Measurements from ENCODE around the gene BAG1.

The BAG1 gene

GRCh38 chr9:33273972-33274328 is 9.4 kb upstream of the BAG1 start:
- H3K4me1 ChIP-seq (ENCODE audit: control insufficient read depth, insufficient read depth, low read length) = no peaks in the 10 kb centered on the region
- no peak overlapping the region for H3K9ac ChIP-seq (ENCODE audit: low read length in 2 of 2)
- no peaks in the 10 kb centered on the region for H3K9me3 ChIP-seq (ENCODE audit: control insufficient read depth in 2 of 2, low read length in 2 of 2)
- no peaks in the 10 kb centered on the region for H3K27me3 ChIP-seq (ENCODE audit: control insufficient read depth in 1 of 2, insufficient read depth in 2 of 2, low read length in 2 of 2)
- no peak overlapping the region for H3K4me3 ChIP-seq (ENCODE audit: low read length in 2 of 2)
- H3K27ac ChIP-seq (ENCODE audit: low read length) = no peak overlapping the region
- H3K36me3 ChIP-seq (ENCODE audit: control insufficient read depth in 2 of 2, insufficient read depth in 2 of 2, low read length in 2 of 2) = peaks cover 53 to 59% of the 10 kb centered on the region in 2 donors

GRCh38 chr9:33273266-33273971 is 8.9 kb upstream of the BAG1 start:
- H3K36me3 ChIP-seq (ENCODE audit: control insufficient read depth in 2 of 2, insufficient read depth in 2 of 2, low read length in 2 of 2) = peaks cover 49 to 56% of the 10 kb centered on the region in 2 donors
- no peak overlapping the region for H3K9ac ChIP-seq (ENCODE audit: low read length in 2 of 2)
- no peaks in the 10 kb centered on the region for H3K9me3 ChIP-seq (ENCODE audit: control insufficient read depth in 2 of 2, low read length in 2 of 2)
- no peaks in the 10 kb centered on the region for H3K4me1 ChIP-seq (ENCODE audit: control insufficient read depth, insufficient read depth, low read length)
- H3K27ac ChIP-seq (ENCODE audit: low read length) = no peak overlapping the region
- H3K27me3 ChIP-seq (ENCODE audit: control insufficient read depth in 1 of 2, insufficient read depth in 2 of 2, low read length in 2 of 2) = no peaks in the 10 kb centered on the region
- H3K4me3 ChIP-seq (ENCODE audit: low read length in 2 of 2) = no peak overlapping the region

- no peak overlapping the region for H3K9ac ChIP-seq (ENCODE audit: low read length in 2 of 2)
- H3K9me3 ChIP-seq (ENCODE audit: control insufficient read depth in 2 of 2, low read length in 2 of 2) = no peaks in the 10 kb centered on the region
- H3K27ac ChIP-seq (ENCODE audit: low read length) = no peak overlapping the region
- H3K4me1 ChIP-seq (ENCODE audit: control insufficient read depth, insufficient read depth, low read length) = no peaks in the 10 kb centered on the region
- H3K4me3 ChIP-seq (ENCODE audit: low read length in 2 of 2) = no peak overlapping the region
- H3K27me3 ChIP-seq (ENCODE audit: control insufficient read depth in 1 of 2, insufficient read depth in 2 of 2, low read length in 2 of 2) = no peaks in the 10 kb centered on the region
- H3K36me3 ChIP-seq (ENCODE audit: control insufficient read depth in 2 of 2, insufficient read depth in 2 of 2, low read length in 2 of 2) = peaks cover 39 to 54% of the 10 kb centered on the region in 2 donors
Observed at GRCh38 chr9:33272061-33272460, 7.6 kb upstream of the BAG1 start.

- H3K27me3 ChIP-seq (ENCODE audit: control insufficient read depth in 1 of 2, insufficient read depth in 2 of 2, low read length in 2 of 2) = no peaks in the 10 kb centered on the region
- peaks cover 32 to 44% of the 10 kb centered on the region in 2 donors for H3K36me3 ChIP-seq (ENCODE audit: control insufficient read depth in 2 of 2, insufficient read depth in 2 of 2, low read length in 2 of 2)
- H3K4me1 ChIP-seq (ENCODE audit: control insufficient read depth, insufficient read depth, low read length) = peaks cover 9% of the 10 kb centered on the region
- H3K9me3 ChIP-seq (ENCODE audit: control insufficient read depth in 2 of 2, low read length in 2 of 2) = no peaks in the 10 kb centered on the region
- no peak overlapping the region for H3K27ac ChIP-seq (ENCODE audit: low read length)
- H3K4me3 ChIP-seq (ENCODE audit: low read length in 2 of 2) = no peak overlapping the region
- H3K9ac ChIP-seq (ENCODE audit: low read length in 2 of 2) = no peak overlapping the region
Observed at GRCh38 chr9:33270146-33270545, 5.6 kb upstream of the BAG1 start.

GRCh38 chr9:33267151-33267767 is 2.8 kb upstream of the BAG1 start:
- Histone ChIP-seq H3K27me3 (ENCODE audit: control insufficient read depth in 1 of 2, insufficient read depth in 2 of 2, low read length in 2 of 2) (no peaks in the 10 kb centered on the region), H3K27ac (ENCODE audit: low read length) (no peak overlapping the region), H3K36me3 (ENCODE audit: control insufficient read depth in 2 of 2, insufficient read depth in 2 of 2, low read length in 2 of 2) (peaks cover 21 to 34% of the 10 kb centered on the region in 2 donors), H3K4me3 (ENCODE audit: low read length in 2 of 2) (no peak overlapping the region), H3K9me3 (ENCODE audit: control insufficient read depth in 2 of 2, low read length in 2 of 2) (no peaks in the 10 kb centered on the region), H3K9ac (ENCODE audit: low read length in 2 of 2) (no peak overlapping the region), H3K4me1 (ENCODE audit: control insufficient read depth, insufficient read depth, low read length) (peaks cover 23% of the 10 kb centered on the region)

- Histone ChIP-seq H3K9me3 (ENCODE audit: control insufficient read depth in 2 of 2, low read length in 2 of 2) (no peaks in the 10 kb centered on the region), H3K27me3 (ENCODE audit: control insufficient read depth in 1 of 2, insufficient read depth in 2 of 2, low read length in 2 of 2) (no peaks in the 10 kb centered on the region), H3K27ac (ENCODE audit: low read length) (peak overlapping the region; percentile 85), H3K36me3 (ENCODE audit: control insufficient read depth in 2 of 2, insufficient read depth in 2 of 2, low read length in 2 of 2) (peaks cover 22 to 32% of the 10 kb centered on the region in 2 donors), H3K4me1 (ENCODE audit: control insufficient read depth, insufficient read depth, low read length) (peaks cover 23% of the 10 kb centered on the region), H3K4me3 (ENCODE audit: low read length in 2 of 2) (peak overlapping the region; percentile 72 to 97), H3K9ac (ENCODE audit: low read length in 2 of 2) (peak overlapping the region; percentile 66 to 91)
Observed at GRCh38 chr9:33265211-33265865, 830 bp upstream of the BAG1 start.

GRCh38 chr9:33264003-33264472 is 470 bp downstream of the BAG1 start:
- peak overlapping the region; percentile 94 to 97 for H3K9ac ChIP-seq (ENCODE audit: low read length in 2 of 2)
- H3K4me3 ChIP-seq (ENCODE audit: low read length in 2 of 2) = peak overlapping the region; percentile 97
- peaks cover 23% of the 10 kb centered on the region for H3K4me1 ChIP-seq (ENCODE audit: control insufficient read depth, insufficient read depth, low read length)
- H3K27me3 ChIP-seq (ENCODE audit: control insufficient read depth in 1 of 2, insufficient read depth in 2 of 2, low read length in 2 of 2) = no peaks in the 10 kb centered on the region
- H3K27ac ChIP-seq (ENCODE audit: low read length) = peak overlapping the region; percentile 85
- H3K36me3 ChIP-seq (ENCODE audit: control insufficient read depth in 2 of 2, insufficient read depth in 2 of 2, low read length in 2 of 2) = peaks cover 30 to 37% of the 10 kb centered on the region in 2 donors
- no peaks in the 10 kb centered on the region for H3K9me3 ChIP-seq (ENCODE audit: control insufficient read depth in 2 of 2, low read length in 2 of 2)

GRCh38 chr9:33263131-33264002 is 1.1 kb downstream of the BAG1 start:
- Histone ChIP-seq H3K27ac (ENCODE audit: low read length) (peak overlapping the region; percentile 85), H3K4me1 (ENCODE audit: control insufficient read depth, insufficient read depth, low read length) (peaks cover 23% of the 10 kb centered on the region), H3K9me3 (ENCODE audit: control insufficient read depth in 2 of 2, low read length in 2 of 2) (no peaks in the 10 kb centered on the region), H3K4me3 (ENCODE audit: low read length in 2 of 2) (peak overlapping the region; percentile 97), H3K9ac (ENCODE audit: low read length in 2 of 2) (peak overlapping the region; percentile 94 to 97), H3K27me3 (ENCODE audit: control insufficient read depth in 1 of 2, insufficient read depth in 2 of 2, low read length in 2 of 2) (no peaks in the 10 kb centered on the region), H3K36me3 (ENCODE audit: control insufficient read depth in 2 of 2, insufficient read depth in 2 of 2, low read length in 2 of 2) (peaks cover 35 to 44% of the 10 kb centered on the region in 2 donors)

- Histone ChIP-seq H3K27ac (ENCODE audit: low read length) (no peak overlapping the region), H3K4me1 (ENCODE audit: control insufficient read depth, insufficient read depth, low read length) (peaks cover 15% of the 10 kb centered on the region), H3K9me3 (ENCODE audit: control insufficient read depth in 2 of 2, low read length in 2 of 2) (no peaks in the 10 kb centered on the region), H3K27me3 (ENCODE audit: control insufficient read depth in 1 of 2, insufficient read depth in 2 of 2, low read length in 2 of 2) (no peaks in the 10 kb centered on the region), H3K4me3 (ENCODE audit: low read length in 2 of 2) (no peak overlapping the region), H3K36me3 (ENCODE audit: control insufficient read depth in 2 of 2, insufficient read depth in 2 of 2, low read length in 2 of 2) (peaks cover 49 to 52% of the 10 kb centered on the region in 2 donors), H3K9ac (ENCODE audit: low read length in 2 of 2) (no peak overlapping the region)
Observed at GRCh38 chr9:33260372-33260771, 4.1 kb downstream of the BAG1 start.

- Histone ChIP-seq H3K4me3 (ENCODE audit: low read length in 2 of 2) (no peak overlapping the region), H3K9me3 (ENCODE audit: control insufficient read depth in 2 of 2, low read length in 2 of 2) (no peaks in the 10 kb centered on the region), H3K27me3 (ENCODE audit: control insufficient read depth in 1 of 2, insufficient read depth in 2 of 2, low read length in 2 of 2) (no peaks in the 10 kb centered on the region), H3K27ac (ENCODE audit: low read length) (no peak overlapping the region), H3K9ac (ENCODE audit: low read length in 2 of 2) (no peak overlapping the region), H3K4me1 (ENCODE audit: control insufficient read depth, insufficient read depth, low read length) (no peaks in the 10 kb centered on the region), H3K36me3 (ENCODE audit: control insufficient read depth in 2 of 2, insufficient read depth in 2 of 2, low read length in 2 of 2) (peaks cover 68 to 75% of the 10 kb centered on the region in 2 donors)
Observed at GRCh38 chr9:33257276-33257675, 7.2 kb downstream of the BAG1 start.

Data from stomach smooth muscle (tissue), 2 donors.